Measurements from ENCODE around the gene BIN1.
"Not testable (repeated sequence)": the region's sequence is repeated elsewhere in the genome, so short reads cannot be mapped to it uniquely, and the experiment has no call there.

The BIN1 gene

DNA sequence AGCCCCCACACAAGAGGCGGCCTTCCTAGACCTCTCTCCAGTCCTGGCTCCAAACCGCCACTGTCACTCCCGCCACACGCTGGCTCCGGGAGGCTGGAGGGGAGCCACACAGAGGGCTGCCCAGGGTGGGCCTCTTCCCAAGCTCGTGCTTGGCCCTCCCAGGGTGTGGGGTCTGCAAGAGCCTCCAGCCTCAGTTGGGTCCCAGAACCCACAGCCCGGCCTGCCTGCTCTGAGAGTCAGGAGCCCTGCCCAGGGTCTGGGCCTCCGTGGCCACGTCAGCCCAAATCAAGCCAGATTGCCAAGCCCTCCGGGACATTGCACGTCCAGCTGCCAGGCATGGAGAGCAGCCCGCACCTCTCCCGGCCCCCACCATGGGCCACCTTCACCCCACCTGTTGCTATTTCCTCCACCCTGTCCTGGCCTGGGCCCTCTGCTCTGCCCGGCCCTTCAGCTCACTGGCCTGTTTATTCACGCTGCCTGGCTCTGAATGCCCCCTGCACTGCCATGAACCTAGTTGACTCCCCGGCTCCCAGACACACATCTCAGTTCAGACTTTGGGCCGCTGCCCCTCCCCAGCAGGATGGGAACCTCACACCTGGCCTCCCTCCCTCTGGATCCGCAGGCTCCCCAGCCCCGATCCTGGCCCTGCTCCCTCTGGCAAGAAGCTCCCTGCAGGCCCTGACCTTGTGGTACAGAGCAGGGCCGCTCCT lies 61.0 kb downstream of the BIN1 start:
- no peak for DNase-seq

DNA sequence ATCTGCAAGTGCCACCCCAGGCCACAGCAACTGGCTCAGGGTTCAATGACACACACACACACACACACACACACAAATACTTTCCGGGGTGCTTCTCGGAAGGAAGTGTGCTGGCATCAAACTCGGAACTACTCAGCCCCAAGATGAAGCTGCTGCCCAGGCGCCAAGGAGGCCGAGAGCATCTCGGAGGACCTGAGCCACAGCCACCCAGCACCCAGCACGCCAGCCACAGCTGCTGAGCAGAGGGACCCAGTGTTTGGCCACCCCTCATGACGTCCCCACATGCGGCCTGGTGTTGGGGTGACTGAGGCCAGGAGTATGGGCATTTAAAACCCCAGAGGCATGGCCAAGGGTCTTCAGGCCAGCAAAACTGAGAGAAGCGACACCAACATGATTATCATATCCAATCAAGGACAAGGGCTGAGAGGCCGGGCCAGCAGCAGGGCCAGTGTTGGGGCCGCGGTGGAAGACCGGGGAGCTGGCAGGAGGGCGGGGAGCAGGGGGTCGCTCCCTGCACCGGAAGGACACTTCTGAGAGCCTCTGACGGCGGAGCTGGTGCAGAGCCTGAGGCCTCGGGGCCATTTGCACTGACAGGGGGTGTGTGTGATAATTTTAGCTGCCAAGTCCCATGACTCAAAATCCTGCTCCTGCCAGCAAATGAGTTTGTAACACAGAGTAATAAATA lies 61.8 kb downstream of the BIN1 start:
- DNase-seq, result no peak

DNA sequence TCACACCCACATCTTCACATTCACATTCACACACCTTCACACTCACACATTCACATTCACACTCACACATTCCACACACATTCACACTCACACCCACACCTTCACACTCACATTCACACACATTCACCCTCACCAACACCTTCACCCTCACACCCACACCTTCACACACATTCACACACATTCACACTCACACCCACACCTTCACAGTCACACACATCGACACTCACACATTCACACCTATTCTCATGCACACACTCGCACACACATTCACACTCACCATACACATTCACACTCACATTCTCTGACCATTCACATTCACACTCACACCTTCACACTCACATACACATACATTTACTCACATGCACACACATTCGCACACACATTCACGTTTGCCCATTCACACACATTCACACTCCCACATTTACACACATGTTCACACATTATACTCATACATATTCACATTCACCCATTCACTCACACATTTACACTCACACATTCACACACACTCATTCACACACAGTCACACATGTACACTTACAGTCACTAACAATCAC lies 62.7 kb downstream of the BIN1 start:
- DNase-seq, result no peak

DNA sequence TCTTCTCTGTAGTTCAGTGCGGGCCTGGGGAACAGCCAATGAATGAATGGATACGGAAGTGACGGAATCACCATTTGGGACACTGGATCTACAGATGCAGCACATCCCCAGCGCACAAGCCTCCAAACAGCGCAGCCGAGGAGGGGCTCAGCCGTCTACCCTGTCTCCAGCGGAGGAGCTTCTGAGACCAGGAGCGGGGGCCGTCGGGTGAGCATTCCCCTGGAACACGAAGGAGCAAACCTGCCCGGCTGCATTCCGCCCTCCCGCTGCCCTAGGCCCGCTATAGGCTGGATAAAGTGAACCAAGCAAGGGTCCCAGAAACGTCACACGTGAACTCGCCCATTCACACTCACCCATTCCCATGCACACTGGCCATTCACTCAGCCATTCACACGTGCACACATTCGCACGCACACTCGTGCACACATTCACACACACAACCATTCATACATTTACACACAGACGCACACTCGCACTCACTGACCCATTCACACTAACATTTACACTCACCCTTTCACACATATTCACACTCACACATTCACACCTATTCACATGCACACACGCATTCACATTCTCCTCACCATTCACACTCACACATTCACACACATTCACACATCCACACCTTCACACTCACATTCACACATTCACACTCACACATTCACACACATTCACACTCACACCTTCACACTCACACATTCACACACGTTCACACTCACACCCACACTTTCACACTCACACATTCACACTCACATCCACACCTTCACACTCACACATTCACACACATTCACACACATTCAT lies 63.4 kb downstream of the BIN1 start:
- no peak for DNase-seq

DNA sequence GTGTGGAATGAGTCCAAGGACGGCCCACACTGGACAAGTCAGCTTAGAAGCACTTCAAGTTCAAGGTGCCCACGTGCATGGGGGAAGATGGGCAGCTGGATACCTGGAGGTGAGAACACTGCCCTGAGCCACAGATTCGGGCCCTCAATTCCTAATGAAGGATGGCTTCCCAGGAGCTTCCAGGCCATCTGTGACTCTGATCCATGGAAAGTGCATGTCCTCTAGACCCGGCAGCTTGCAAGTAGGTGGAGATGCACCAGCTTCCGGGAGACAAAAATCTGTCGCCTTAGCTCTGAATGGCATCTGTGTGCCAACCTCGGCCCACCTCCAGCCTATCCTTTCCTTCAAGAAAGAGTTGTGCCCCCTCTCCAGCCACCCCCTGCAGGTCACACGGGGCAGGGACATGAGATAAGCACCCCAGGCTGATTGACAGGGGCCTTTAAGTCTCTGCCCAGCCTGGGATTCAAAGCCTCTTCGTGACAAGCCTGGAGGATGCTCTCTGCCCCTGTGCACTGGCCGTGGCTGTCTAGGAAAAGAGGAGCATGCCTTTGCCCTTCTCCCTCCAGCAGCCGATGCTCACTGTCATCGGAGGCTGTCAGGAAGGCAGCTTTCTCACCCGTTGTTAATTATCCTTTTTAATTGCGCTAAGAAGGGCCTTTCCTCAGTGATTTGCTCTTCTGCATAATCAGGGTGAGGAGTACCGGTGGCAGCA lies 65.5 kb downstream of the BIN1 start:
- DNase-seq, result no peak

GRCh38 chr2:127040169-127040568 lies 66.8 kb downstream of the BIN1 start:
- no peak for DNase-seq

GRCh38 chr2:127039387-127040031 lies 67.4 kb downstream of the BIN1 start:
- DNase-seq, result no peak

- DNase-seq, result no peak
Measured at GRCh38 chr2:127037476-127037875, 69.5 kb downstream of the BIN1 start.

DNA sequence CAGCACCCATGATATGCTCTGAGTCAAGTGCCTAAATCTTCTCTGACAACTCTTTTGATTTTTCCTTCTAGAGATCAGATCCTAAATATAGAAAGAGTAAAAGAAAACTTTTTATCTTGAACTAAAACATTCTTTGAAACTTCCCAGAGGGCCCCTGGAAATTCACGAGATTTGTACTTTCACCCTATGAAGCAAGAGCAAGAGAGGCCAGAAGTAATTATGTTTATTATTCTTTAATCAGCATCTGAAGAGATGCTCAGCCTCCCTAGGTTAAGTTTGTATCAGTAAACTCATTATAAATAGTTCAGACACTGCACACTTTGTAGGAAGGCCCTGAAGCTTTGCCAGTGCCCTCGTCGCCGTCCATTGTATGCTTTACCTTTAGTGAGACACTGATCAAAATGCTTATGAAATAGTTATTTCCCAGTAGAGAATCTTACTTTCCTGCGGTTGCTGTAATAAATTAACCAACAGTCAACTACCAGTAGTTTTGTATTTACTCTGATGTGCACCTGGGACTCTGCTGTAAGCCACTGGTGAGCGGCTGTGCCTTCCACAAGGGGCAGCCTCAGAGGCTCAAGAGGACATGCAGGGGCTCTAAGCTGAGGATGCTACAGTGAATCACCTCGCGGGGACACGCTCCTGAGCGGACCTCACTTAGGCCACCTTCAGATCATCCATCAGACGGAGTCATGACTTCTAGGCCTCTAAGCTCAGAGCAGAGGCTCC lies 71.9 kb downstream of the BIN1 start:
- no peak for DNase-seq

GRCh38 chr2:127034051-127034450 lies 72.9 kb downstream of the BIN1 start:
- no peak for DNase-seq

DNA sequence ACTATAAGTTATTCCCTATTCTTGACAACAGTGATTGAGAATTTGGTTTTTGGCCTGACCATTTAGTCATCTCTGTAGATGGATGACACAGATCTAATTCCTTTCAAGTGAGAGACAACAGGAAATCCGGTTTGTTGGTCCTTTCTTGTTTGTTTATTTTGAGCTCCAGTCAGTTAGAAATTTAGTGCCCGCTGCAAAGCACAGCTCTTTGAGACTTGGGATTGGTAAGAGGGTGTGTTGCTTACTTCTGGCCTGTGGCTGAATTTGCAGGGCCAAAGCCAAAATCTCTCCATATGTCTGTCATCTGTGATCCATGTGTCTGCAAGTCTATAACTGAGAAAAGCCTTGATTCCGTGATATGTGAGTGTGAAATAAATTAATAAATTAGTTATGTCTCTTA lies 74.3 kb downstream of the BIN1 start:
- no peak for DNase-seq

DNA sequence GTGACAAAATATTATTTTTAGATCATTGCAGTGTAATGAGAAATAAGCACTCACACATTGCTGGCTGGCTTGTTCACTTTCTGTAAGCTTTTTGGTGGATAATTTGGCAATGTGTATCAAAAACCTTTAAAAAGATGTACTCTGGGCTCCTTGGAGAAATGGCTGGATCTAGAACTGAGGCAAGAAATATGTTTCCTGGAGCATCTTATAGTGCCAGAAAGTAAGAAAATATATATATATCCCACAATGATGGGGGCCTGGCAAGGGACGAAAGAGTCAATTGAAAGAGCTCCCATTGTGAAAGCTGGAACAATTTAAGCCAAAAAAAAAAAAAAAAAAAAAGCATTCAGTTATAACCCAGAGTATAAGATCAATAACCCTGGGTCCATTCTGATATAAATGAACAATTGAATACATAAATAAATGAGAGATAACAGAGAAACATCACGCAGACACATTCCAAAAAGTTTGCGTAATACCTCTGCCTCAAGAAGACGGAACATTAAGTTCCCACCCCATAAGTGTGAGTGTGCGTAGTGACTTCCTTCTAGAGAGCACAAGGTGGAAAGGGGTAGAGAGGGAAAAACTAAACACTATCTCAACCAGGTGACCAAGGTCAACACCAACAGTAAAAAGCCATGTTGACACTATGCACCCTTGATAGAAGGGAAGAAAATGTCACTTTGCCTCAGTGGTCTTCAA lies 77.5 kb downstream of the BIN1 start:
- no peak for DNase-seq

DNA sequence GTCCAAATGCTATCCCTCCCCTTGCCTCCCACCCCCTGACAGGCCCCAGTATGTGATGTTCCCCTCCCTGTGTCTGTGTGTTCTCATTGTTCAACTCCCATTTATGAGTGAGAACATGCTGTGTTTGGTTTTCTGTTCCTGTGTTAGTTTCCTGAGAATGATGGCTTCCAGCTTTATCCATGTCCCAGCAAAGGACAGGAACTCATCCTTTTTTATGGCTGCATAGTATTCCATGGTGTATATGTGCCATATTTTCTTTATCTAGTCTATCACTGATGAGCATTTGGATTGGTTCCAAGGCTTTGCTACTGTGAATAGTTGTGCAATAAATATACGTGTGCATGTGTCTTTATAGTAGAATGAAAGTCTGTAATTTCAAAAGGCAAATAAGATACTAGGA lies 78.2 kb downstream of the BIN1 start:
- not testable (repeated sequence) for DNase-seq

- no peak for DNase-seq
Measured at GRCh38 chr2:127027715-127028114, 79.2 kb downstream of the BIN1 start.

DNA sequence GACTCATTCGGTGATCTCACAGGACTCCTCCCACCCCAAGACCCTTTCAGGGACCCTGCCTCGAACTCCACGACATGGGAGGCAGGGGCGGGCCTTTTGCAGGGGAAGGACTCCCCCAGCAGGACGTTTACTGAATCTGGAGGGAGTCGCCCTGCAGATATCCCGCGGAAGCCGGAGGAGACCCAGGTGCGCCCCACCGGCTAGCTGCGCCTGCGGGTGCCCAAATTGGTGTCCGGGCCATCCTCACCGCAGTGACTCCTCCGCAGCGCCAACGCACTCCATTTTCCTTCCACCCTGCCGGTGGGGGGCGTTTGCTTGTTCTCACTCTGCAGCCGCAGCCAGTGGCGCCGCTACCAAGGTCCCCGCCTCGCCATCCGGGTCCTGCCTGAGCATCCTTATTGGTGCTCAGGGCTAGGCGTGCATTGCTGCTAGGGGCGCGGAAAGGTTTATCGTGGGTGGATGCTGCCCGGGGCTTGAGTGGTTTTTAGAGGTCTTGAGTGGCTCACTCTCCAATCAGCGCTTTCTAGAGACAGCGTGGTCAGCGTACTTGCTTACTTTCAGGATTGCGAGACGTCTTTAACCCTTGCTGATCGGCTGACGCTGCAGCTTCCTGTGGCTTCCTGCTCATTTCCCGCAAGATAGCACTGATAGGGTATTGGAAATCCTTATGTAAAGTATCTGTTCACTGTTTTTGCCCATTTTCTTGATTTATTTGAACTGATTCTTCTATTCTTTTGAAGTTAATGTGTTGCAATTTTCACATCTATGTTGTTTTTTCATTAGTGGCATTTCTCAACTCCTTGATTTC lies 81.4 kb downstream of the BIN1 start:
- DNase-seq, result peak; percentile 35

DNA sequence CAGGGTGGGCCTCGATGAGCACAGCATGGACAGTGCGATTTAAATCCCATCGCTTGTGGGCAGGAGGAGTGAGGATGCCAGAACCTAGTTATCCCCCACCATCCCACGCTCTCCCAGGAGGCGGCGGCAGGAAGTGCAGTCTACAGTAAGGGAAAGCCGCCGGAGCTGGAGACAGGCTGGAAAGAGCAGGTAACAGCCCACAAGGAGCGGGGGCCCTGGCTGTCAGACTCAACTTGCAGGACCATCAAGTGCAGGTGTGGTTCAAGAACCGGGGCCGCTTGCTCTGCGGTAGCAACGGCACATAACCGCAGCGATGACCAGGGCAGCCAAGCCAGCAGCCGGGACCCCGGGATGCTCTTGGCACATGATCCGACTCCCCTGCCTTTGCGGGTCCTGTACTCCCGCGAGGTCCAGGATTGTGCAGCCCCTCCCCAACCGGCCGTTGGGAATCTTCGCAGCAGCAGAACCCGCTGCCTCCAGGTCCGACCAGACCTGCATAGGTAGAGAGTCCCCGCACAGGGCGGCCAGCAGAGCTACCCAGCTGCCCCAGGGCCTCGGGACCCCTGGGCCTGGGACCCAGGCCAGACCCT lies 82.1 kb downstream of the BIN1 start:
- no peak for DNase-seq

GRCh38 chr2:127023504-127023903 lies 83.5 kb downstream of the BIN1 start:
- no peak for DNase-seq

- DNase-seq, result no peak
Measured at GRCh38 chr2:127022817-127023216, 84.1 kb downstream of the BIN1 start.

- DNase-seq, result no peak
Measured at GRCh38 chr2:127020536-127020935, 86.4 kb downstream of the BIN1 start.

- no peak for DNase-seq
Measured at GRCh38 chr2:127017548-127017947, 89.4 kb downstream of the BIN1 start.
